Measurements from ENCODE around the gene FOXC2. TPM values are rescaled to one million over a fixed set of nuclear protein-coding genes. Genes with fewer than 3 reads are reported as not detected.

The FOXC2 gene
- total and polyA plus RNA-seq, 10 of the 15 experiments (the other 5 are each of a cell fraction or from before 2014, with no cell fraction given): not detected

GRCh38 chr16:86519649-86520316 is 46.8 kb upstream of the FOXC2 start (continued):
- TF ChIP-seq ZNF687 (IDR thresholded peaks at IDR 0.05): no peak
- TF ChIP-seq RELA (IDR thresholded peaks at IDR 0.05; ENCODE audit: borderline replicate concordance, partially characterized antibody): peak; percentile 59
- TF ChIP-seq ASH2L (IDR thresholded peaks at IDR 0.05; ENCODE audit: borderline replicate concordance, low read depth): no peak
- no peak for TF ChIP-seq RFX5 (IDR thresholded peaks at IDR 0.05; ENCODE audit: low read depth, low read length)
- TF ChIP-seq SIX5 (IDR thresholded peaks at IDR 0.05; ENCODE audit: low read depth, low read length, severe bottlenecking): no peak
- TF ChIP-seq, protein P1, sequence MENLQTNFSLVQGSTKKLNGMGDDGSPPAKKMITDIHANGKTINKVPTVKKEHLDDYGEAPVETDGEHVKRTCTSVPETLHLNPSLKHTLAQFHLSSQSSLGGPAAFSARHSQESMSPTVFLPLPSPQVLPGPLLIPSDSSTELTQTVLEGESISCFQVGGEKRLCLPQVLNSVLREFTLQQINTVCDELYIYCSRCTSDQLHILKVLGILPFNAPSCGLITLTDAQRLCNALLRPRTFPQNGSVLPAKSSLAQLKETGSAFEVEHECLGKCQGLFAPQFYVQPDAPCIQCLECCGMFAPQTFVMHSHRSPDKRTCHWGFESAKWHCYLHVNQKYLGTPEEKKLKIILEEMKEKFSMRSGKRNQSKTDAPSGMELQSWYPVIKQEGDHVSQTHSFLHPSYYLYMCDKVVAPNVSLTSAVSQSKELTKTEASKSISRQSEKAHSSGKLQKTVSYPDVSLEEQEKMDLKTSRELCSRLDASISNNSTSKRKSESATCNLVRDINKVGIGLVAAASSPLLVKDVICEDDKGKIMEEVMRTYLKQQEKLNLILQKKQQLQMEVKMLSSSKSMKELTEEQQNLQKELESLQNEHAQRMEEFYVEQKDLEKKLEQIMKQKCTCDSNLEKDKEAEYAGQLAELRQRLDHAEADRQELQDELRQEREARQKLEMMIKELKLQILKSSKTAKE (IDR thresholded peaks at IDR 0.05; ENCODE audit: low read depth, poor library complexity, severe bottlenecking): no peak
- TF ChIP-seq CBFB (IDR thresholded peaks at IDR 0.05; ENCODE audit: low read depth): no peak
- TF ChIP-seq SREBF1 (IDR thresholded peaks at IDR 0.05; ENCODE audit: low read length): no peak
- TF ChIP-seq SREBF2 (IDR thresholded peaks at IDR 0.05; ENCODE audit: low read length): no peak
- no peak for TF ChIP-seq JUNB (IDR thresholded peaks at IDR 0.05)
- TF ChIP-seq IKZF2 (IDR thresholded peaks at IDR 0.05): 0 out of 4 replicates have a peak, but pooled peaks of 1 of the 2 experiments have one; percentile 34
- TF ChIP-seq, protein P2, sequence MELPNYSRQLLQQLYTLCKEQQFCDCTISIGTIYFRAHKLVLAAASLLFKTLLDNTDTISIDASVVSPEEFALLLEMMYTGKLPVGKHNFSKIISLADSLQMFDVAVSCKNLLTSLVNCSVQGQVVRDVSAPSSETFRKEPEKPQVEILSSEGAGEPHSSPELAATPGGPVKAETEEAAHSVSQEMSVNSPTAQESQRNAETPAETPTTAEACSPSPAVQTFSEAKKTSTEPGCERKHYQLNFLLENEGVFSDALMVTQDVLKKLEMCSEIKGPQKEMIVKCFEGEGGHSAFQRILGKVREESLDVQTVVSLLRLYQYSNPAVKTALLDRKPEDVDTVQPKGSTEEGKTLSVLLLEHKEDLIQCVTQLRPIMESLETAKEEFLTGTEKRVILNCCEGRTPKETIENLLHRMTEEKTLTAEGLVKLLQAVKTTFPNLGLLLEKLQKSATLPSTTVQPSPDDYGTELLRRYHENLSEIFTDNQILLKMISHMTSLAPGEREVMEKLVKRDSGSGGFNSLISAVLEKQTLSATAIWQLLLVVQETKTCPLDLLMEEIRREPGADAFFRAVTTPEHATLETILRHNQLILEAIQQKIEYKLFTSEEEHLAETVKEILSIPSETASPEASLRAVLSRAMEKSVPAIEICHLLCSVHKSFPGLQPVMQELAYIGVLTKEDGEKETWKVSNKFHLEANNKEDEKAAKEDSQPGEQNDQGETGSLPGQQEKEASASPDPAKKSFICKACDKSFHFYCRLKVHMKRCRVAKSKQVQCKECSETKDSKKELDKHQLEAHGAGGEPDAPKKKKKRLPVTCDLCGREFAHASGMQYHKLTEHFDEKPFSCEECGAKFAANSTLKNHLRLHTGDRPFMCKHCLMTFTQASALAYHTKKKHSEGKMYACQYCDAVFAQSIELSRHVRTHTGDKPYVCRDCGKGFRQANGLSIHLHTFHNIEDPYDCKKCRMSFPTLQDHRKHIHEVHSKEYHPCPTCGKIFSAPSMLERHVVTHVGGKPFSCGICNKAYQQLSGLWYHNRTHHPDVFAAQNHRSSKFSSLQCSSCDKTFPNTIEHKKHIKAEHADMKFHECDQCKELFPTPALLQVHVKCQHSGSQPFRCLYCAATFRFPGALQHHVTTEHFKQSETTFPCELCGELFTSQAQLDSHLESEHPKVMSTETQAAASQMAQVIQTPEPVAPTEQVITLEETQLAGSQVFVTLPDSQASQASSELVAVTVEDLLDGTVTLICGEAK (IDR thresholded peaks at IDR 0.05; ENCODE audit: borderline replicate concordance): no peak
- no peak for TF ChIP-seq USF1 (IDR thresholded peaks at IDR 0.05; ENCODE audit: borderline replicate concordance, extremely low read length, insufficient read depth, low read depth, low read length)
- TF ChIP-seq, protein P3, sequence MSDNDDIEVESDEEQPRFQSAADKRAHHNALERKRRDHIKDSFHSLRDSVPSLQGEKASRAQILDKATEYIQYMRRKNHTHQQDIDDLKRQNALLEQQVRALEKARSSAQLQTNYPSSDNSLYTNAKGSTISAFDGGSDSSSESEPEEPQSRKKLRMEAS (IDR thresholded peaks at IDR 0.05; ENCODE audit: low read depth, low read length): no peak
- TF ChIP-seq LARP7 (IDR thresholded peaks at IDR 0.05): no peak
